DND-41 (cell line): Measurements from ENCODE around the gene MAP2K1.

ENCODE experiments used
- ATAC-seq: fragments of 200-7000 bp; cut with Tn5 transposase; 3 replicates; pipeline ENCODE4 v1.9.1; 2021; ENCODE audit warnings: low read depth; ENCODE audit not compliant: insufficient read depth
- DNase-seq: peaks from one replicate; pipeline ENCODE4 v3.0.0-alpha.2; 2020
- H2AFZ ChIP-seq: 2 replicates; pipeline ENCODE4 v1.6.0; 2012; ENCODE audit warnings: low read depth, low read length
- H3K27ac ChIP-seq: 2 replicates; pipeline ENCODE4 v1.5.1; 2012; ENCODE audit warnings: low read length, inconsistent platforms
- H3K27me3 ChIP-seq: fragments of 200-600 bp; sonication (generic); 2 replicates; pipeline ENCODE4 v1.6.0; 2012; ENCODE audit warnings: low read length, mild to moderate bottlenecking, inconsistent platforms; ENCODE audit not compliant: insufficient read depth, poor library complexity
- H3K36me3 ChIP-seq: 2 replicates; pipeline ENCODE4 v1.5.1; 2012; ENCODE audit warnings: low read length, inconsistent platforms; ENCODE audit not compliant: insufficient read depth
- H3K4me1 ChIP-seq: 2 replicates; pipeline ENCODE4 v1.5.1; 2012; ENCODE audit warnings: mild to moderate bottlenecking, low read length; ENCODE audit not compliant: insufficient read depth
- H3K4me2 ChIP-seq: 2 replicates; pipeline ENCODE4 v1.6.0; 2012; ENCODE audit warnings: mild to moderate bottlenecking, moderate library complexity, low read length, inconsistent platforms; ENCODE audit not compliant: insufficient read depth
- H3K4me3 ChIP-seq, 2 experiments: fragments of 200-600 bp in 1 of 2; shearing (Covaris generic) in 1 of 2; 2 replicates each; pipeline ENCODE4 v1.5.1; 2012 to 2016; ENCODE audit warnings: inconsistent platforms in 2 of 2, low read length in 2 of 2, mild to moderate bottlenecking in 2 of 2, low read depth in 1 of 2, moderate library complexity in 1 of 2
- H3K79me2 ChIP-seq: 2 replicates; pipeline ENCODE4 v1.6.0; 2012; ENCODE audit warnings: low read length, inconsistent platforms; ENCODE audit not compliant: insufficient read depth
- H3K9ac ChIP-seq: 2 replicates; pipeline ENCODE4 v1.6.0; 2012; ENCODE audit warnings: low read depth, mild to moderate bottlenecking, inconsistent platforms, low read length, moderate library complexity
- H3K9me3 ChIP-seq: 2 replicates; pipeline ENCODE4 v1.5.1; 2012; ENCODE audit warnings: low read length, moderate library complexity, mild to moderate bottlenecking, inconsistent platforms; ENCODE audit not compliant: insufficient read depth, severe bottlenecking
- H4K20me1 ChIP-seq: 2 replicates; pipeline ENCODE4 v1.6.0; 2012; ENCODE audit warnings: low read length; ENCODE audit not compliant: insufficient read depth
- EZH2 ChIP-seq: IDR thresholded peaks from 3 replicates; pipeline ENCODE4 v1.6.1; 2012; ENCODE audit warnings: borderline replicate concordance, low read depth, mild to moderate bottlenecking, moderate library complexity, low read length, inconsistent platforms; ENCODE audit not compliant: severe bottlenecking
- TF ChIP-seq, protein P1 (sequence below): IDR thresholded peaks from 2 replicates; pipeline ENCODE4 v1.5.1; 2012; ENCODE audit warnings: borderline replicate concordance, low read length, moderate library complexity, mild to moderate bottlenecking; ENCODE audit not compliant: poor library complexity, severe bottlenecking; ENCODE audit errors: extremely low read depth

MAP2K1 gene

DNA sequence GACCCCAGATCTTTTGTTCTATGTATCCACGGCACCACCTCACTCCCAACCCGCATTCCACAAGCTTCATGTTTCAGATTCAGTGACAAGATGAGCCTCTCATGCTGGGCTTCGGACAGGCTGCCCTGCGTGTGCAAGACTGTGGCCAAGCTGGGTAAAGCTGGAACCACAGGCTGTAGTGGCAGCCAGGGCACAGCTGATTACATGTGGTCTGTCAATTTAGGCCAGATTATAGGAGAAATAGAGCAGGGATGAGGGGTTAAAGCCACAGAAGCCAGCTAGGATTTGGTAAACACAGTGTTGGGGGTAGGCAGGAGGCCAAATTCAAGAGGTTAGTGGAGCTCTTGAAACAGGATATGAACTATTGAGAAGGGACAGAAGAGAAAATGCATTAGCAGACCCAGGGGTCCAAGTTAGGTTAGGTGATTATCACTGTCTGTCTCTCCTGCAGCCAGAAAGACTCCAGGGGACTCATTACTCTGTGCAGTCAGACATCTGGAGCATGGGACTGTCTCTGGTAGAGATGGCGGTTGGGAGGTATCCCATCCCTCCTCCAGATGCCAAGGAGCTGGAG is 97.9 kb downstream of the MAP2K1 start:
- no peak overlapping the region for H3K4me3 ChIP-seq
- H3K4me1 ChIP-seq = no peaks in the 10 kb centered on the region
- H4K20me1 ChIP-seq = 0 out of 2 replicates have a peak, but pooled peaks cover 4% of the 10 kb centered on the region
- no peak overlapping the region for H3K4me2 ChIP-seq
- H2AFZ ChIP-seq = no peak overlapping the region
- TF ChIP-seq, protein P1, sequence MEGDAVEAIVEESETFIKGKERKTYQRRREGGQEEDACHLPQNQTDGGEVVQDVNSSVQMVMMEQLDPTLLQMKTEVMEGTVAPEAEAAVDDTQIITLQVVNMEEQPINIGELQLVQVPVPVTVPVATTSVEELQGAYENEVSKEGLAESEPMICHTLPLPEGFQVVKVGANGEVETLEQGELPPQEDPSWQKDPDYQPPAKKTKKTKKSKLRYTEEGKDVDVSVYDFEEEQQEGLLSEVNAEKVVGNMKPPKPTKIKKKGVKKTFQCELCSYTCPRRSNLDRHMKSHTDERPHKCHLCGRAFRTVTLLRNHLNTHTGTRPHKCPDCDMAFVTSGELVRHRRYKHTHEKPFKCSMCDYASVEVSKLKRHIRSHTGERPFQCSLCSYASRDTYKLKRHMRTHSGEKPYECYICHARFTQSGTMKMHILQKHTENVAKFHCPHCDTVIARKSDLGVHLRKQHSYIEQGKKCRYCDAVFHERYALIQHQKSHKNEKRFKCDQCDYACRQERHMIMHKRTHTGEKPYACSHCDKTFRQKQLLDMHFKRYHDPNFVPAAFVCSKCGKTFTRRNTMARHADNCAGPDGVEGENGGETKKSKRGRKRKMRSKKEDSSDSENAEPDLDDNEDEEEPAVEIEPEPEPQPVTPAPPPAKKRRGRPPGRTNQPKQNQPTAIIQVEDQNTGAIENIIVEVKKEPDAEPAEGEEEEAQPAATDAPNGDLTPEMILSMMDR = no peak
- no peak for TF ChIP-seq EZH2
- H3K79me2 ChIP-seq = peaks cover 15% of the 10 kb centered on the region
- no peak for ATAC-seq
- no peaks in the 10 kb centered on the region for H3K9me3 ChIP-seq
- peaks cover 82% of the 10 kb centered on the region for H3K36me3 ChIP-seq
- no peak for DNase-seq
- H3K27me3 ChIP-seq = no peaks in the 10 kb centered on the region
- H3K9ac ChIP-seq = no peak overlapping the region
- H3K27ac ChIP-seq = no peak overlapping the region

DNA sequence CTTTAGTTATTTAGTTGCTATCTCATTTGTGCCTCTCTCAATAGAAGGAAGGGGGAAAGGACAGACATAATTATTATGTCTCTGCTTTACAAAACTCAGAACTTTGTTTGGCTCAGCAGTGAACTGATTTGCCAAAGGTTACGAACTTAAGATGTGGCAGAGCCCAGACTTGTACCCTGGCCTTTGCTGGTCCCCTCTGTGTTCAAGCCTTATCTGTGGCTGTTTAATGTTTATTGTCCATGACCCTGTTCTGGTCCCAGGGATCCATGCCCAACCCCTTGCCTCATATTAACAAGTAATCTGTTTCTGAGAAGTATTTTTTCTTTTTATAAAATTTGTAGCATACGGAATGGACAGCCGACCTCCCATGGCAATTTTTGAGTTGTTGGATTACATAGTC is 100.2 kb downstream of the MAP2K1 start:
- H3K36me3 ChIP-seq = peaks cover 89% of the 10 kb centered on the region
- no peak overlapping the region for H3K4me2 ChIP-seq

DNA sequence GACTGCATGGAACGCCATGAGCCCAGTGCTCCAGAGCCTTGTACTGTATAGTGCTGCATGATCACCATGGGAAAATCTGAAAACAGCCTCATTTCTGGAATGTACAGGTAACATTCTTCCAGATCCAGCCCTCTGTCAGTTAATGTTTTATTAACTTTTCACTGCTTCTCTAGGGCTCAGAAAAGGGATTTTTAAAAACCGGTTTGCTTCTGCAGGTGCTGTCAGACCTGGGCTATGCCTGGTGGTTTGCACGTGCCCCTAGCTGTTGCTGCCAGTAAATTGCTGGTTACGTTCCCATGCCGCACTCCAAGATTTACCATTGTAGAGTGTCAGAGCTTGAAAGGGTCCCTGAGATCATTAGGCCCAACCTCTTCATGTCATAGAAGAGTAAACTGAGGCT is 101.8 kb downstream of the MAP2K1 start:
- Histone ChIP-seq H4K20me1 (peaks cover 5% of the 10 kb centered on the region; the same call in 1 of the 2 replicates), H3K27me3 (no peaks in the 10 kb centered on the region), H3K4me2 (no peak overlapping the region), H3K79me2 (peaks cover 10% of the 10 kb centered on the region; the same call in 1 of the 2 replicates), H2AFZ (no peak overlapping the region), H3K4me1 (no peaks in the 10 kb centered on the region), H3K4me3 (no peak overlapping the region), H3K9me3 (no peaks in the 10 kb centered on the region), H3K36me3 (peaks cover 90% of the 10 kb centered on the region), H3K27ac (no peak overlapping the region), H3K9ac (no peak overlapping the region)
- no peak for ATAC-seq
- no peak for TF ChIP-seq EZH2
- TF ChIP-seq, protein P1 = no peak
- DNase-seq = no peak

More for the DNA sequence above, 100.2 kb downstream of the MAP2K1 start:
- Histone ChIP-seq H3K79me2 (peaks cover 13% of the 10 kb centered on the region), H3K4me3 (no peak overlapping the region), H3K9me3 (no peaks in the 10 kb centered on the region), H3K27me3 (no peaks in the 10 kb centered on the region), H3K4me1 (no peaks in the 10 kb centered on the region), H4K20me1 (peaks cover 9% of the 10 kb centered on the region; the same call in 1 of the 2 replicates), H3K9ac (no peak overlapping the region), H2AFZ (no peak overlapping the region), H3K27ac (no peak overlapping the region)
- TF ChIP-seq, protein P1 = no peak
- TF ChIP-seq EZH2 = no peak
- ATAC-seq (no peak), DNase-seq (no peak)
